GM19239 (cell line): ENCODE data around the gene SKA2.
"Not testable (repeated sequence)": the region's sequence is repeated elsewhere in the genome, so short reads cannot be mapped to it uniquely, and the experiment has no call there.

Experiments used
- DNase-seq: peaks from one replicate; pipeline ENCODE4 v3.0.0; 2011; ENCODE audit warnings: low spot score; ENCODE audit not compliant: insufficient read length
- FAIRE-seq: peaks from 2 replicates; lab custom pipeline; 2011; peaks lifted over from hg19 to GRCh38; lab: Jason Lieb, UNC

SKA2 gene, protein sequence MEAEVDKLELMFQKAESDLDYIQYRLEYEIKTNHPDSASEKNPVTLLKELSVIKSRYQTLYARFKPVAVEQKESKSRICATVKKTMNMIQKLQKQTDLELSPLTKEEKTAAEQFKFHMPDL

DNA sequence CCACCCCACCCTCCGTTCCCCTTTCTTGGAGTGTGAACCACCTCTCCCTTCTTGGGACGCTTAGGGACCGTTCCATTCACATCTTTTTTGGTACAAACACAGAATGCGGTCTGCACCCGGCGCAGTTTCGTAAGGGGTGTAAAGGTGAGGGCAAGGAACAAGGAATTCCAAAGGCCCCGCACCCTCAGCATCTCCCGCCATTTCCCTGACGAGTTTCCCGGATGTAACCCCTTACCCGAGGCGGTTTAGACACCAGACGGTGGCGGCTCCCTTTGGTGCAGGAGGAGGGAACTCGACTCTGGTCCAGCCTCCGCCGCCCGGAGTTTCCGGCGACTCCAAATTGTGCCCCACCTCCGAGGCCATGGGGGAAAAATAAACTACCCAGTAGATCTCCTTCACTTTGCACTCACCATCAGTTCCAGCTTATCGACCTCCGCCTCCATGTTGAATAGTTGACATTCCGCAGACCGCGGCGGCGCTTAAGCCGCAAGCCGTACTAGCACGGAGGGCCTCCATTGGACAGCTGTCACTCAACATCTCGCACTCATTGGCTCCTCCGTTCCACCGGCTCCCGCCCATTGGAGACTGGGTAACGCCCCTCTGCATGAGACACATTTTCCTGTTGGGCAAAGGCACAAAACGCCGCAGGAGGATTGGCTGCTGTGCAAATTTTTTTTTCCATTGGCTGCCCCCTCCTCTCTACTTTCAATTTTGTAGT, at the start of gene SKA2:
SKA2 (minus strand) TSS at position 466 of the 718 bp plus-strand sequence; CDS start at position 443, 23 bp downstream.
- DNase-seq (peak; percentile 15), FAIRE-seq (no peak)

DNA sequence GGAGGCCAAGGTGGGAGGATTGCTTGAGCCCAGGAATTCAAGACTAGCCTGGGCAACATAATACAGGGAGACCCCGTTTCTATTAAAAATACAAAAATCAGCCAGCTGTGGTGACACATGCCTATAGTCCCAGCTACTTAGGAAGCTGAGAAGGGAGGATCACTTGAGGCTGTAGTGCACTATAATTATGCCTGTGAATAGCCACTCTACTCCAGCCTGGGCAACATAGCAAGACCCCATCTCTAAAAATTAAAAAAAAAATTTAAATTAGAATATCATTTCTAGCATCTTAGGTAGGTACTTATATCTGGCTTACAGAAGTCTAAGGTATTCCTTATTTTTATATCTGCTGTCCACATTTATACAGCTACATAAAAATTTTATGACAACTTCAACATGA, 47.3 kb upstream of the SKA2 start:
- no peak for DNase-seq
- FAIRE-seq = no peak

DNA sequence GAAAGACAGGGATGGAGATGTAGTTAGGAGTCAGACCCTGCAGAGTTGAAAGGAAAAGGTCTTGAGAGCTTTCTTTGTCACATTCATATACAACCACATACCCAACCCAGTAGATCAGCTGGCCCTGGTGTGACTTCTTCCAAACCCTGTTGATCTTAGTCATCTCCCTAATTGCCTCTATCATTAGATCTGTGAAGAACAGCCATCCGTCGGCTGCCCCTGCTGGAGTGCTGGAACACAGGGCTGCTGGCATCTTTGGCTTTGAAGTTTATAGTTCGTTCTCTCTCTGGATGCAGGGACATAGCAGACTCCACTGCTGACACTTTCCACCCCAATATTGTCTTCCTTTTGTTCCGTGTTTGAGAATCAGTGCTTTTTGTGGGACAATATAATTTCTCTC, 44.4 kb upstream of the SKA2 start:
- no peak for DNase-seq
- FAIRE-seq = no peak

DNA sequence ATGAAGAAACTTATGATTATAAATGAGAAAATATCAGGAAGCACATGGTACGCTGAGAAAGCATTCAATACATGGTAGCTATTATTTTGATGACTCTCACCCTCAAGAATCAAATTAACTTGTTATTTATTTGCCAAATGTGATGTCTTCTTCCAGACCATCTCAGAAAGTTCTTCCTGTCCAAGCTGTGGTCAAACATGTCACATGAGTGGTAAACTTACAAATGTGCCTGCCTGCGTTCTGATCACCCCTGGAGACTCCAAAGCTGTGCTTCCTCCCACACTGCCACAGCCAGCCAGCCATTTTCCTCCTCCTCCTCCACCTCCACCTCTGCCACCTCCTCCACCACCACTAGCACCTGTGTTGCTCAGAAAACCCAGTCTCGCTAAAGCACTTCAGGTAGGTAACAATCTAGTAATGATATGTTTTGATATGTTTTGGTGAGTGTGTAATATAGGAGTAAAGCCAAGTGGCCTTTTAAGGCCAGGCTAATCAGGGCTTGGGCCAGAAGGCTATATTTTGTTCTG, 38.4 kb upstream of the SKA2 start:
- FAIRE-seq = no peak
- DNase-seq = no peak

DNA sequence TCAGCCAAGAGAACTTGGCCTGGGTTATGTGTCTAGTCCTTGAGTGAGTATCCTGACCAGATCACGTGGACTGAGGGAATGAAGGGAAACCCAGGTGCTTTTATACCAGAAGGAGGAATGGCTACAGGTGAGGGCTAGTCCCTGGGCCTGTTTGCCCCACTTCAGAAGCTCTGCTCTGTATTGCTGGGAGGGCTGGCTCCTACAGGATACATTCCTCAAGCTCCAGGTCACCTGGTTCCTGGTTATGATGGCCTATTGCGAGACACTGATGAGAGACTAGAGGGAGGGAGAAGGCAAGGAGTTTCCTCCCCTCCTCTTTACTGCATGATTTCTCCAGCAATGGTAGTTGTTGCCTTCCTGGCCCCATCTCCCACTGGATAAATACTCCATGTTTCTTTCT, 35.8 kb upstream of the SKA2 start:
- FAIRE-seq = no peak
- no peak for DNase-seq

DNA sequence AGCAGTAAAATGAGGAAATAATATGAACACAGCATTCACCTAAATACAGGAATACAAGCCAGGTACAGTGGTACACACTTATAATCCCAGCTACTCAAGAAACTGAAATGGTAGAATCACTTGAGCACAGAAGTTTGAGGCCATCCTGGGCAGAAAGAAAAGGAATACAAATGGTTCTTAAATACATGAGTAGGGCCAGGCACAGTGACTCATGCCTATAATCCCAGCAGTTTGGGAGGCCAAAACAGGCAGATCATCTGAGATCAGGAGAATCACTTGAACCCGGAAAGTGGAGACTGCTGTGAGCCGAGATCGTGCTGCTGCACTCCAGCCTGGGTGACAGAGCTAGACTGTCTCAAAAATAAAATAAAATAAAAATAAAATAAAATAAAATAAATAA, 31.9 kb upstream of the SKA2 start:
- no peak for FAIRE-seq
- DNase-seq = no peak

DNA sequence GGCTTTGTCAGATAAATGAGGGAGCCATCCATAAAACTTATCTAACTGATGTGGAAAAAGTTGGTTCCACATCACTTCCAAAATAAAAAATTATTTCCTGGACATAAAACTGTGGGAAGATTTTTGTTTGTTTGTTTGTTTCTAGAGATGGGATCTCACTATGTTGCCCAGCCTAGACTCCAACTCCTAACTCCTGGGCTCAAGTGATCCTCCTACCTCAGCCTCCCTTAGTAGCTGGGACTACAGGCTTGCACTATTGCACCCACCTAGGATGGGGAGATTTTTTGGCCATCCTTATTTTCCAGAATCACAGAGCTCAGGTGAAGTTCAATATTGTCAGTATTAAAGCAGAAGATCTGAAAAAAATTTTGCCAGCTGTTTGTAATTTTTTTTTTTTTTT, 31.0 kb upstream of the SKA2 start:
- FAIRE-seq = no peak

DNA sequence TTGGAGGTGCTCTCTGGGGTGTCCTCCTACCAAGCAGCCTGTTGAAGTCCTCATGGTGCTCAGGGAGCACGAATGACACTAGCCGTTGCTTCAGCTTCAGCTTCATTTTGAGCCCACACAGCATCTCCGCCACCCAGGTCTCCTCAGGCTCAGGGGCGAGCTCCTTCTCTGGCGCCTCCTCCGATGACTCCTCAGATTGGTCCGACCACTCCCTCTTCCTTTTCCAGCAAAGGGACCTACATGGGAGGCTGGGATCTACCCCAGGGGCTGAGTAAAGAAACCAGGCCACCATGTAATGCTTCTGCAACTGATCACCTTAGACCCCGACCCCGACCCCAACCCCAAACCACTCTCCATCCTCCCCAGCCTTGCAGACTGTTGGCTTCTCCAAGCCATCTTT, 26.5 kb upstream of the SKA2 start:
- DNase-seq (no peak), FAIRE-seq (no peak)

More for the DNA sequence above, 31.0 kb upstream of the SKA2 start:
- DNase-seq = no peak

DNA sequence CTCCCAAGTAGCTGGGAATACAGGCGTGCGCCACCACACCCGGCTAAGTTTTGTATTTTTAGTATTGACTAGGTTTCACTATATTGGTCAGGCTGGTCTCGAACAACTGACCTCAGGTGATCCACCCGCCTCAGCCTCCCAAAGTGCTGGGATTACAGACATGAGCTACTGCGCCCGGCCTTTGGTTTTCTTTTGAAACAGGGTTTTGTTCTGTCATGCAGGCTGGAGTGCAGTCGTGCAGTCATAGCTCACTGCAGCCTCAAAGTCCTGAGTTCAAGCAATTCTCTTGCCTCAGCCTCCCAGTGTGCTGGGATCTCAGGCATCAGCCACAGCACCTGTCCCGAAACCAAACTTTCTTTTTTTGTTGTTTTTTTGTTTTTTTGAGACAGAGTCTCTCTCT, 25.6 kb upstream of the SKA2 start:
- DNase-seq (no peak), FAIRE-seq (no peak)

DNA sequence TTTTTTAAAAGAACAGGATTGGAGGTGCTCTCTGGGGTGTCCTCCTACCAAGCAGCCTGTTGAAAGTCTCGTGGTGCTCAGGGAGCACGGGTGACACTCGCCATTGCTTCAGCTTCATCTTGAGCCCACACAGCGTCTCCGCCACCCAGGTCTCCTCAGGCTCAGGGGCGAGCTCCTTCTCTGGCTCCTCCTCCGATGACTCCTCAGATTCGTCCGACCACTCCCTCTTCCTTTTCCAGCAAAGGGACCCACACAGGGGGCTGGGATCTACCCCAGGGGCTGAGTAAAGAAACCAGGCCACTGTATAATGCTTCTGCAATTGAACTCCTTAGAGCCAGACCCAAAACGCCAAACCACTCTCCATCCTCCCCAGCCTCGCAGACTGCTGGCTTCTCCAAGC, 24.6 kb upstream of the SKA2 start:
- not testable (repeated sequence) for DNase-seq, FAIRE-seq

DNA sequence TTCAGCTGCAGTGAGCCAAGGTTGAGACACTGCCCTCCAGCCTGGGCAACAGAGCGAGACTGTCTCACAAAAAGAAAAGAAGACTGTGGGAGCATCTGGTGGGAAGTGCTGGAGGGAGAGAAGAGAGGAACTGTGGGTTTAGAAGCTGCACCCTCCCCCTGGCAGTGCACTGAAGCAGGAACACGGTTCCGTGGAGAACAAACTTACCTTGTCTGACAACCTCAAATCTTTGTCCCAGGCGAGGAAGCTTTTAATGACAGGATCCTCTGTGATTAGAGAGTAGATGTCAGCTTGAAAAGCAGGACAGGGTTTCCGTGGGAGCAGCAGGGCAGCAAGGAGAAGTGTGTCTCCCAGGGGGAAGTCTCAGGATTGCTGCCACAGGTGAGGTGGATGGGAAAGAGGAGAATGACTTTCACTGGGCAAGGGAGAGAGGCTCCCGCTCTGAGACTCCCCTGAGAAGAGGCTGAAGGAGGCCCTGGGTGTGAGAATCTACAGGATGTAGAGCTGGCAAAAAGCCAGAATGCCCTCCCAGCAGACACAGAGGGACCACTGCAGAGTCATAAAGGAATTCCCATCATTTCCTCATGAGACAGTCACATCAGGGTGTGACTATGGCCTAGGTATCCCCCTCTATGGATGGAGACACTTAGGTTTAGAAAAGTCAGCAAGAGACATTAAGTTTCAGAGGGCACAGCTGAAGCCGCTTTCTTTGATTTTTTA, 23.4 kb upstream of the SKA2 start:
- FAIRE-seq = no peak
- DNase-seq = no peak

DNA sequence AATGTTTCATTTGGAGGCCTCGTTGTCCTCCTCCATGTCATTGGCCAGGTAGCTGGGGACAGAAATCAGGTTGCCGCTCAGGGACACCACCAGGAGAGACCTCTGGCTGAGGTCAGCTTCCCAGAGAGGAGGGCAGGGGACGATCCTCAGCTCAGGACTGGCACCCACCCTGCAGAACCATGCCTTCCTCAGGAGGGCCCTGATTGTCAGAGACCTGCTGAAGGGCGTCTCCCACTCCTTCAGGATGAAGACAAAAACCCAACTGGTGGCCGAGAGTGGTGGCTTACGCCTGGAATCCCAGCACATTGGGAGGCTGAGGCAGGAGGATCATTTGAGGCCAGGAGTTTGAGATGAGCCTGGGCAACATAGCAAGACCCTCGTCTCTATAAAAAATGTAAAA, 20.1 kb upstream of the SKA2 start:
- DNase-seq (no peak), FAIRE-seq (no peak)

DNA sequence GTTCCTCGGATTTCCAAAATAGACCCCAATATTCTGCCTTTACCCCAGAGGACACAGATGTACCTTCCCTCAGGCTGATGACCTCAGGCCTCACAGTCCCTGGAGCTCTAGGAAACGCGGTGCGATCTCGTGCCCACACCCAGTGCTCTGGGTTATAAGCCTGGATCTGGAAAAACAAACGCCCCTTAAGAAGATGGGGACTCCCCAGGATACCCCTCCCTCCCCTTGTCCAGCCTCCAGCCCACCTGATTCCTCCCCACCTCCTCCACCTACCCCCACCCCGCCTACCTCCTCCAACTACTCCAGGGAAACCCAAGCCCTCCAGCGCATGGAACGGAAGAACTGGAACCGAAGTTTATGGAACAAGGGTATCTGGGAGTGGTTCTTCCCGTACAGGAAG, 19.7 kb upstream of the SKA2 start:
- DNase-seq = no peak
- no peak for FAIRE-seq

DNA sequence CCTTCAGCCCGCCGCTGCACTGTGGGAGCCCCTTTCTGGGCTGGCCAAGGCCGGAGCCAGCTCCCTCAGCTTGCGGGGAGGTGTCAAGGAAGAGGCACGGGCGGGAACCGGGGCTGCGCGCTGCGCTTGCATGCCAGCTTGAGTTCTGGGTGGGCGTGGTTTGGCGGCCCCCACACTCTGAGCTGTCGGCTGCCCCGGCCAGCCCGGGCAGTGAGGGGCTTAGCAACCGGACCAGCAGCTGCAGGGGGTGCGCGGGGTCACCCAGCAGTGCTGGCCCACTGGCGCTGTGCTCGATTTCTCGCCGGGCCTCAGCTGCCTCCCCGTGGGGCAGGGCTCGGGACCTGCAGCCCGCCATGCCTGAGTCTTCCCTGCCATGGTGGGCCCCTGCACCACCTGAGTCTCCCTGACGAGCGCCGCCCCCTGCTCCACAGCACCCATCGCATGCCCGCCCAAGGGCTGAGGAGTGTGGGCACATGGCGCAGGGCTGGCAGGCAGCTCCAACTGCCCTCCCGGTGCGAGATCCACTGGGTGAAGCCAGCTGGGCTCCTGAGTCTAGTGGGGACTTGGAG, 17.5 kb upstream of the SKA2 start:
- DNase-seq (no peak), FAIRE-seq (no peak)

DNA sequence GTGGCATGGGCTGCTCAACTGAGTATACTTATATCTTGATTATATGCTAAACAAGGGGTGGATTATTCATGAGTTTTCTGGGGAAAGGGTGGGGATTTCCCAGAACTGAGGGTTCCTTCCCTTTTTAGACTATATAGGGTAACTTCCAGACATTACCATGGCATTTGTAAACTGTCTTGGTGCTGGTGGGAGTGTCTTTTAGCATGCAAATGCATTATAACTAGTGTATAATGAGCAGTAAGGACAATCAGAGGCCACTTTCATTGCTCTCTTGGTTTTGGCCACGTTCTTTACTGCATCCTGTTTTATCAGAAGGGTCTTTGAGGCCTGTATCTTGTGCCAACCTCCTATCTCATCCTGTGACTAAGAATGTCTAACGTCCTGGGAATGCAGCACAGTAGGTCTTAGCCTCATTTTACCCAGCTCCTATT, 12.6 kb upstream of the SKA2 start:
- DNase-seq (no peak), FAIRE-seq (no peak)

DNA sequence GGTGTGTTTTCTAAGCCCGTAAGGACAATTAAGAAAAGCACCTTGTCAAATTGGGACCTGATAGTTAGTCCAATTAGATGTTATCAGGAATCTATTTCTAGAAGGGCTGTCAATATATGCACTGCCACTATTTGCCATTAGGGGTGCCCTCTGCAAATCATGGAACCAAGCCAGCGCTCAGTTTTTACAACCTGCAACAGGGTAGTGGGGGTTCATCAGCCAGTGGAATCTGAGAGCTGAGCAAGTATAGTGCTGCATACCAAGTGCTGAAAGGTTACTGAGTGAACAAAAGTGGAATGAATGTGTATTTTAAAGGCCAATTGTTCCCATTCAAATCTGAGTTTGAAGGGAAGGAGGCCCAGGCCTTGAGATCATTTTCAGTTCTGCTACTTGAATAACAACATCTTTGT, 11.0 kb upstream of the SKA2 start:
- peak; percentile 91 for FAIRE-seq
- peak; percentile 31 for DNase-seq

DNA sequence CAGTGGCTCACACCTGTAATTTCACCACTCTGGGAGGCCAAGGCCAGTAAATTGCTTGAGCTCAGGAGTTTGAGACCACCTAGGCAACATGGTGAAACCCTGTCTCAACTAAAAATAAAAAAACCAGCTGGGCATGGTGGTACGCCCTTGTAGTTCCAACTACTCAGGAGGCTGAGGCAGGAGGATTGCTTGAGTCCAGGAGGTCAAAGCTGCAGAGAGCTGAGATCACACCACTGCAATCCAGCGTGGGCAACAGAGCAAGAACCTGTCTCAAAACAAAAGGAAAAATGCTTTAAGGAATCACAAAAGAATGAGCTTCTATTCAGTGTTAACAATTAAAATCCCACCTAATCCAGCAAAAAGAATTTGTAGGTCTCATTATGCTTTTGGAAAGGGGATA, 6.5 kb upstream of the SKA2 start:
- FAIRE-seq = no peak
- DNase-seq = no peak

DNA sequence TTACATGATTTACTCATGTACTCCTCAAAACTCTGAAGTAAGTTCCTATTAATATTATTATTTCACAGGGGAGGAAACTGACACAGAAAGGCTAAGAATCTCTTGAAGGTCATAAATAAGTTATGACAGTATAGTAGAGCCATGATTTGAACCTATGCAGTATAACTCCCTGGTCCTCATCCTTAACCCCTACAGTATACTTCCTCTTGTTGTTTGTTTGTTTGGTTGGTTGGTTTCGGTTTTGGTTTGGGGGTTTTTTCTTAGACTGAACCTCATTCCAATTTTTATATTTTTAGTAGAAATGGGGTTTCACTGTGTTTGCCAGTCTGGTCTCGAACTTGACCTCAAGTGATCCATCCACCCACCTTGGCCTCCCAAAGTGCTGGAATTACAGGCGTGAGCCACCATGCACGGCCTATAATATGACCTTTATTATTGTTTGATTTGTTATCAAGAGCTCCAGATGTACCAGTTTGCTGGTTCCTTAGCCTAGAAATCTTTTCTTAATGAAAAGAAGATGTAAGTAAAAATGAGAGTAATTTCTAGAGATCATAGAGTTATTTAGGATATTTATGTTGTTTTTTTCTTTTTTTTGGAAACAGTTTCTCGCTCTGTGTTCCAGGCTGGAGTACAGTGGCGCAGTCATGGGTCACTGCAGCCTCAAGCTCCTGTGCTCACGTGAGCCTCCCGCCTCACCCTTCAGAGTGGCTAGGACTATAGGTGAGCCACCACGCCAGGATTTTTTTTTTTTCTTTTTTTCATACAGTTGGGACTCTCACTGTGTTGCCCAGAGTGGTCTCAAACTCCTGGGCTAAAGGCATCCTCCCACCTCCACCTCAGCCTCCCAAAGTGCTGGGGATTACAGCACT, 5.4 kb upstream of the SKA2 start:
- FAIRE-seq (peak; percentile 76), DNase-seq (no peak)

DNA sequence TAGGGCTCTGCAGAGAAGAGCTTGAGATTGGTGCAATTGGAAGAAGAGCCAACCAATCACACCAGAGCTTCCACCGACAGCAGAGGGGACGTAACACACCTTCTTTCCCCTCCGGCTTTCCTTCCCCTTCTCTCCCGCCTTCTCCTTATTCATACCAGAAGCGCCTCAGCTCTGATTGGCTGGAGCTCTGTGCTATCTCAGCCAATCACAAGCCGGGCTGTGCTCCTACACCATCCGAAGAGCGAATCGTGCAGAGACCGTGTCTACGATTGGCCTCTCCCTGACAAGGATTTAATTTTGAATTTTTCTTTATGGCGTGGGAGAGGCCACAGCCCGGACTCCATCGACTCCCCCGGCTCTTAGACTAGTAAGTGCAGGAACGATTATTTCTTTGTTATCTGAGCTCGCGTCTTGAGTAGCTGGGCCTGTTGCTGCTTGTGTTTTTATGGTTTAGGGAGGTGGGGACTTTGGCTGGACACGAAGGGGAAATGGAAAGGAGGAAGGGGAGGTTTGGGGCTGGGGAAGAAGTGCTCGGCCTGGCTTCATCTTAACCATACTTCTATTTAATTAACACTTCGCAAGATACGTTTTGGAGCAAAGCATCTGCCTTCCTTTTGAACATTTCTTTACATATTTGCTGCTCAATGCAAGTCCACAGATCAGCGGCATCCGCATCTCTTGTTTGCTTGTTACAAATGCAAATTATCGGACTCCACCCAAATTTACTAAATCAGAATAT, 622 bp upstream of the SKA2 start, which contains the start of gene PRR11:
PRR11 (plus strand) TSS at position 308 of the 739 bp plus-strand sequence. CDS start 14,007 bp downstream, outside the sequence.
- DNase-seq = peak; percentile 72
- peak; percentile 99 for FAIRE-seq
